Lower leg skin (tissue), 4 donors: ENCODE results near the gene ABCC12. TPM values are rescaled to one million over a fixed set of nuclear protein-coding genes. Genes with fewer than 3 reads are reported as not detected.

Experiments
- DNase-seq, 2 donors: peaks; one replicate each; pipeline ENCODE4 v3.0.0-alpha.2; 2019; ENCODE audit warnings: low spot score in 2 of 2
- H3K4me3 ChIP-seq: fragments of 200-600 bp; sonication (generic); 2 replicates; pipeline ENCODE4 v1.5.1; 2017; ENCODE audit warnings: mild to moderate bottlenecking, low read depth; ENCODE audit not compliant: poor library complexity, severe bottlenecking
- POLR2A ChIP-seq, 2 donors: fragments of 450-650 bp; IDR thresholded peaks; one replicate each; pipeline ENCODE4 v1.6.1; 2016 to 2017; ENCODE audit warnings: antibody characterized with exemption in 2 of 2, mild to moderate bottlenecking in 1 of 2, moderate library complexity in 1 of 2
- WGBS, 2 donors: methylation state at CpG; one replicate each; pipeline ENCODE4 v1.1.5; 2018; 5-methylcytosine and 5-hydroxymethylcytosine counted together
- intact Hi-C: fragments of 100-400 bp; cut with DNase I; formaldehyde crosslinking; loops from one replicate; pipeline ENCODE4 v1.15.0; 2023; ENCODE audit warnings: low total_unique reads
- total RNA-seq, 4 donors: library from RNA; depleted of rRNA; stranded (reverse); fragments of >200 nt; gene quantifications; one replicate each; pipeline ENCODE4 v1.1.0, GENCODE V29; 2016
- TF ChIP-seq, protein P1 (sequence below), 3 donors: fragments of 450-650 bp; IDR thresholded peaks; one replicate each; pipeline ENCODE4 v1.5.1; 2016; ENCODE audit warnings: antibody characterized with exemption in 3 of 3, mild to moderate bottlenecking in 3 of 3, moderate library complexity in 2 of 3

The ABCC12 gene
- total RNA-seq, 4 donors from 2014 or later, result 0.16 TPM; not detected in 3

GRCh38 chr16:48156790-48157209 is 1.0 kb upstream of the ABCC12 start:
- 11 to 12% methylated on average over 16 of the region's 16 CpGs for WGBS, 2 donors
- DNase-seq, result peak; percentile 67 to 95
- no peak overlapping the region for H3K4me3 ChIP-seq
- TF ChIP-seq, protein P1, sequence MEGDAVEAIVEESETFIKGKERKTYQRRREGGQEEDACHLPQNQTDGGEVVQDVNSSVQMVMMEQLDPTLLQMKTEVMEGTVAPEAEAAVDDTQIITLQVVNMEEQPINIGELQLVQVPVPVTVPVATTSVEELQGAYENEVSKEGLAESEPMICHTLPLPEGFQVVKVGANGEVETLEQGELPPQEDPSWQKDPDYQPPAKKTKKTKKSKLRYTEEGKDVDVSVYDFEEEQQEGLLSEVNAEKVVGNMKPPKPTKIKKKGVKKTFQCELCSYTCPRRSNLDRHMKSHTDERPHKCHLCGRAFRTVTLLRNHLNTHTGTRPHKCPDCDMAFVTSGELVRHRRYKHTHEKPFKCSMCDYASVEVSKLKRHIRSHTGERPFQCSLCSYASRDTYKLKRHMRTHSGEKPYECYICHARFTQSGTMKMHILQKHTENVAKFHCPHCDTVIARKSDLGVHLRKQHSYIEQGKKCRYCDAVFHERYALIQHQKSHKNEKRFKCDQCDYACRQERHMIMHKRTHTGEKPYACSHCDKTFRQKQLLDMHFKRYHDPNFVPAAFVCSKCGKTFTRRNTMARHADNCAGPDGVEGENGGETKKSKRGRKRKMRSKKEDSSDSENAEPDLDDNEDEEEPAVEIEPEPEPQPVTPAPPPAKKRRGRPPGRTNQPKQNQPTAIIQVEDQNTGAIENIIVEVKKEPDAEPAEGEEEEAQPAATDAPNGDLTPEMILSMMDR (IDR thresholded peaks at IDR 0.05), result peak in 1 of 3 donors; percentile 53
- TF ChIP-seq POLR2A (IDR thresholded peaks at IDR 0.05), result no peak
- intact Hi-C loops, result loop anchor here (5.0 to 10.0 kb wide), 2 partner anchors 1009 to 1122 kb away; no protein-coding TSS in a partner anchor

DNA sequence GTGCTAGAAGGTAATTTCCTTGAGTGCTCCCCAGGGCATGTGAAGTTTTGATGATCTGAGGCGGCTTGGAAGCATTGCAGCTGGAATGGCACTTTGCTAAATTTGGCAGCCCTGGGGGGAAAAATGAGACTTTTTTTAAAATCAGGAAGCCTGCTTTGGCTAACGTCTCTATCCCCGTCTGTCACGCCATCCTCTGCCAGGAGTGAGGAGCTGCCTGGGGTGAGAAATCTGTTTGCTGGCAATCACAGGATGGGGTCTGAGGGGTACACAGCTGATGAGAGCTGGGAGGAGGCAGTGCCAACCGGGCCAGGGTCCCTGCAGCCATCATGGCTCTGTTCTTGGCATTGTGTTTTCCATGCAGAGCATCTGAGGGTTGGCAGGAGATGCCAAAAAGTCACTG is 2.0 kb downstream of the ABCC12 start:
- WGBS, 2 donors, result 27 to 29% methylated on average over 5 of the region's 5 CpGs
- intact Hi-C loops, result loop anchor here (10.0 kb wide), 1 partner anchor 1119 kb away; no protein-coding TSS in a partner anchor
- TF ChIP-seq POLR2A (IDR thresholded peaks at IDR 0.05), result no peak
- TF ChIP-seq, protein P1 (IDR thresholded peaks at IDR 0.05), result no peak
- no peak for DNase-seq
- H3K4me3 ChIP-seq, result no peak overlapping the region

- intact Hi-C loops, result loop anchor here (10.0 kb wide), 1 partner anchor 1117 kb away; no protein-coding TSS in a partner anchor
- TF ChIP-seq POLR2A (IDR thresholded peaks at IDR 0.05), result no peak
- TF ChIP-seq, protein P1 (IDR thresholded peaks at IDR 0.05), result no peak
These were observed 3.6 kb downstream of the ABCC12 start for GRCh38 chr16:48152226-48152625.

GRCh38 chr16:48150707-48151106 is 5.1 kb downstream of the ABCC12 start:
- no peak overlapping the region for H3K4me3 ChIP-seq
- WGBS, 2 donors, result 65 to 68% methylated on average over 1 of the region's 1 CpG
- DNase-seq, result no peak
- intact Hi-C loops, result loop anchor here (10.0 kb wide), 1 partner anchor 1116 kb away; no protein-coding TSS in a partner anchor
- TF ChIP-seq POLR2A (IDR thresholded peaks at IDR 0.05), result no peak
- TF ChIP-seq, protein P1 (IDR thresholded peaks at IDR 0.05), result no peak

More at GRCh38 chr16:48152226-48152625, 3.6 kb downstream of the ABCC12 start:
- 92 to 96% methylated on average over 9 of the region's 9 CpGs for WGBS, 2 donors
- DNase-seq, result no peak
- no peak overlapping the region for H3K4me3 ChIP-seq

GRCh38 chr16:48146710-48147109 is 9.1 kb downstream of the ABCC12 start:
- no peak overlapping the region for H3K4me3 ChIP-seq
- intact Hi-C loops, result no loop called here
- 90 to 93% methylated on average over 4 of the region's 4 CpGs for WGBS, 2 donors
- TF ChIP-seq, protein P1 (IDR thresholded peaks at IDR 0.05), result no peak
- TF ChIP-seq POLR2A (IDR thresholded peaks at IDR 0.05), result no peak
- DNase-seq, result no peak

- no peak for DNase-seq
These were observed 9.7 kb downstream of the ABCC12 start for GRCh38 chr16:48146131-48146530.

More at GRCh38 chr16:48146131-48146530, 9.7 kb downstream of the ABCC12 start:
- intact Hi-C loops, result no loop called here
- TF ChIP-seq, protein P1 (IDR thresholded peaks at IDR 0.05), result no peak
- no peak for TF ChIP-seq POLR2A (IDR thresholded peaks at IDR 0.05)
- WGBS, 2 donors, result 82 to 91% methylated on average over 7 of the region's 7 CpGs
- H3K4me3 ChIP-seq, result no peak overlapping the region
